ENCODE measurements around the gene C11orf21. TPM values are rescaled to one million over a fixed set of nuclear protein-coding genes. Genes with fewer than 3 reads are reported as not detected.

Gene C11orf21
- total RNA-seq, 5 donors from 2014 or later (not counting 1 experiment from before 2014, with no cell fraction given), result 62.3 to 133 (median 88.9) TPM

- ATAC-seq (replicated peaks in 1 of 4) (no peak), DNase-seq (no peak)
- H3K27me3 ChIP-seq (replicated peaks in 1 of 2; ENCODE audit: control insufficient read depth in 2 of 2, extremely low read depth in 1 of 2, insufficient read depth in 2 of 2, low read length in 1 of 2), result peaks cover 0 to 45% of the 10 kb centered on the region in 2 experiments
- peaks cover 0 to 2% of the 10 kb centered on the region in 2 experiments for H3K4me1 ChIP-seq (ENCODE audit: control insufficient read depth in 1 of 2, extremely low read depth in 1 of 2, insufficient read depth in 2 of 2, low read length in 2 of 2)
- POLR2A ChIA-PET, result no interaction called here
- no peak overlapping the region for H3K4me3 Mint-ChIP-seq
- 83% methylated on average over 14 of the region's 14 CpGs for WGBS (ENCODE audit: insufficient coverage)
- H3K27me3 Mint-ChIP-seq, result peaks cover 7 to 24% of the 10 kb centered on the region in 2 donors
- no peak overlapping the region for H3K4me3 ChIP-seq (ENCODE audit: control insufficient read depth in 1 of 2, extremely low read depth in 1 of 2, low read length in 1 of 2)
- H3K27ac Mint-ChIP-seq, result no peak overlapping the region
- peaks cover 4 to 17% (median 8%) of the 10 kb centered on the region in 3 donors for H3K9me3 Mint-ChIP-seq
- peaks cover 5% of the 10 kb centered on the region for H3K36me3 Mint-ChIP-seq
- CTCF ChIA-PET, result no interaction called here
- no peaks in the 10 kb centered on the region for H3K36me3 ChIP-seq (ENCODE audit: control insufficient read depth in 2 of 2, extremely low read depth in 1 of 2, insufficient read depth in 1 of 2, low read length in 1 of 2)
- peaks cover 5% of the 10 kb centered on the region for H3K9me3 ChIP-seq
- H3K27ac ChIP-seq (ENCODE audit: low read length), result no peak overlapping the region
- H3K4me1 Mint-ChIP-seq, result peaks cover 0 to 6% (median 2%) of the 10 kb centered on the region in 3 donors
Observed at GRCh38 chr11:2276280-2277007, 25.3 kb downstream of the C11orf21 start.

GRCh38 chr11:2275334-2276279, 26.1 kb downstream of the C11orf21 start:
- POLR2A ChIA-PET, result interaction anchor here in 1 of 2 donors (0.9 kb wide), 1 partner anchor 8 kb away, joined by 3 read pairs; no protein-coding TSS in a partner anchor
- no peak overlapping the region for H3K27ac ChIP-seq (ENCODE audit: low read length)

GRCh38 chr11:2273771-2274170, 27.9 kb downstream of the C11orf21 start:
- peaks cover 0 to 1% (median 0%) of the 10 kb centered on the region in 3 donors for H3K9me3 Mint-ChIP-seq
- H3K9me3 ChIP-seq, result no peaks in the 10 kb centered on the region
- ChIA-PET POLR2A (no interaction called here), CTCF (no interaction called here)
- WGBS (ENCODE audit: insufficient coverage), result 92% methylated on average over 10 of the region's 12 CpGs
- H3K36me3 Mint-ChIP-seq, result no peaks in the 10 kb centered on the region
- peaks cover 0 to 22% of the 10 kb centered on the region in 2 experiments for H3K4me1 ChIP-seq (ENCODE audit: control insufficient read depth in 1 of 2, extremely low read depth in 1 of 2, insufficient read depth in 2 of 2, low read length in 2 of 2)
- ATAC-seq (replicated peaks in 1 of 4) (no peak), DNase-seq (peak in 1 of 35 experiments; percentile 11)
- H3K4me1 Mint-ChIP-seq, result peaks cover 0 to 9% (median 6%) of the 10 kb centered on the region in 3 donors
- H3K4me3 ChIP-seq (ENCODE audit: control insufficient read depth in 1 of 2, extremely low read depth in 1 of 2, low read length in 1 of 2), result no peak overlapping the region
- peaks cover 7 to 26% of the 10 kb centered on the region in 2 donors for H3K27me3 Mint-ChIP-seq
- no peak overlapping the region for H3K27ac ChIP-seq (ENCODE audit: low read length)
- no peak overlapping the region for H3K27ac Mint-ChIP-seq
- H3K4me3 Mint-ChIP-seq, result no peak overlapping the region
- H3K36me3 ChIP-seq (ENCODE audit: control insufficient read depth in 2 of 2, extremely low read depth in 1 of 2, insufficient read depth in 1 of 2, low read length in 1 of 2), result no peaks in the 10 kb centered on the region
- peaks cover 0 to 62% of the 10 kb centered on the region in 2 experiments for H3K27me3 ChIP-seq (replicated peaks in 1 of 2; ENCODE audit: control insufficient read depth in 2 of 2, extremely low read depth in 1 of 2, insufficient read depth in 2 of 2, low read length in 1 of 2)

More at GRCh38 chr11:2275334-2276279, 26.1 kb downstream of the C11orf21 start:
- Mint-ChIP-seq H3K27me3 (peaks cover 7 to 26% of the 10 kb centered on the region in 2 donors), H3K4me3 (no peak overlapping the region), H3K9me3 (peaks cover 4 to 15% (median 8%) of the 10 kb centered on the region in 3 donors), H3K36me3 (peaks cover 5% of the 10 kb centered on the region), H3K27ac (no peak overlapping the region), H3K4me1 (peaks cover 0 to 6% (median 3%) of the 10 kb centered on the region in 3 donors)
- ATAC-seq (replicated peaks in 1 of 4), result no peak
- CTCF ChIA-PET, result no interaction called here
- no peak for DNase-seq
- no peak overlapping the region for H3K4me3 ChIP-seq (ENCODE audit: control insufficient read depth in 1 of 2, extremely low read depth in 1 of 2, low read length in 1 of 2)
- H3K4me1 ChIP-seq (ENCODE audit: control insufficient read depth in 1 of 2, extremely low read depth in 1 of 2, insufficient read depth in 2 of 2, low read length in 2 of 2), result peaks cover 0 to 10% of the 10 kb centered on the region in 2 experiments
- H3K27me3 ChIP-seq (replicated peaks in 1 of 2; ENCODE audit: control insufficient read depth in 2 of 2, extremely low read depth in 1 of 2, insufficient read depth in 2 of 2, low read length in 1 of 2), result peaks cover 0 to 54% of the 10 kb centered on the region in 2 experiments
- peaks cover 3% of the 10 kb centered on the region for H3K9me3 ChIP-seq
- 81% methylated on average over 22 of the region's 30 CpGs for WGBS (ENCODE audit: insufficient coverage)
- no peaks in the 10 kb centered on the region for H3K36me3 ChIP-seq (ENCODE audit: control insufficient read depth in 2 of 2, extremely low read depth in 1 of 2, insufficient read depth in 1 of 2, low read length in 1 of 2)

GRCh38 chr11:2273311-2273710, 28.4 kb downstream of the C11orf21 start:
- H3K36me3 Mint-ChIP-seq, result no peaks in the 10 kb centered on the region
- no peak overlapping the region for H3K4me3 Mint-ChIP-seq

GRCh38 chr11:2272946-2273280, 28.8 kb downstream of the C11orf21 start:
- Mint-ChIP-seq H3K27me3 (peaks cover 7 to 33% of the 10 kb centered on the region in 2 donors), H3K27ac (no peak overlapping the region), H3K4me1 (peaks cover 7 to 17% (median 13%) of the 10 kb centered on the region in 3 donors), H3K4me3 (peak overlapping the region in 1 of 3 donors; percentile 49), H3K9me3 (no peaks in the 10 kb centered on the region), H3K36me3 (no peaks in the 10 kb centered on the region)
- H3K9me3 ChIP-seq, result no peaks in the 10 kb centered on the region
- no peak overlapping the region for H3K27ac ChIP-seq (ENCODE audit: low read length)
- ATAC-seq (replicated peaks in 1 of 4) (no peak), DNase-seq (peak in 2 of 35 experiments; percentile 4 to 15)
- POLR2A ChIA-PET, result no interaction called here
- no peak overlapping the region for H3K4me3 ChIP-seq (ENCODE audit: control insufficient read depth in 1 of 2, extremely low read depth in 1 of 2, low read length in 1 of 2)
- H3K27me3 ChIP-seq (replicated peaks in 1 of 2; ENCODE audit: control insufficient read depth in 2 of 2, extremely low read depth in 1 of 2, insufficient read depth in 2 of 2, low read length in 1 of 2), result peaks cover 0 to 67% of the 10 kb centered on the region in 2 experiments
- CTCF ChIA-PET, result no interaction called here
- no peaks in the 10 kb centered on the region for H3K36me3 ChIP-seq (ENCODE audit: control insufficient read depth in 2 of 2, extremely low read depth in 1 of 2, insufficient read depth in 1 of 2, low read length in 1 of 2)
- H3K4me1 ChIP-seq (ENCODE audit: control insufficient read depth in 1 of 2, extremely low read depth in 1 of 2, insufficient read depth in 2 of 2, low read length in 2 of 2), result peaks cover 0 to 30% of the 10 kb centered on the region in 2 experiments
- 92% methylated on average over 6 of the region's 7 CpGs for WGBS (ENCODE audit: insufficient coverage)

More at GRCh38 chr11:2273311-2273710, 28.4 kb downstream of the C11orf21 start:
- WGBS (ENCODE audit: insufficient coverage), result 92% methylated on average over 13 of the region's 15 CpGs
- Histone ChIP-seq H3K4me3 (ENCODE audit: control insufficient read depth in 1 of 2, extremely low read depth in 1 of 2, low read length in 1 of 2) (no peak overlapping the region), H3K27me3 (replicated peaks in 1 of 2; ENCODE audit: control insufficient read depth in 2 of 2, extremely low read depth in 1 of 2, insufficient read depth in 2 of 2, low read length in 1 of 2) (peaks cover 0 to 66% of the 10 kb centered on the region in 2 experiments), H3K4me1 (ENCODE audit: control insufficient read depth in 1 of 2, extremely low read depth in 1 of 2, insufficient read depth in 2 of 2, low read length in 2 of 2) (peaks cover 0 to 26% of the 10 kb centered on the region in 2 experiments), H3K9me3 (no peaks in the 10 kb centered on the region), H3K27ac (ENCODE audit: low read length) (no peak overlapping the region), H3K36me3 (ENCODE audit: control insufficient read depth in 2 of 2, extremely low read depth in 1 of 2, insufficient read depth in 1 of 2, low read length in 1 of 2) (no peaks in the 10 kb centered on the region)
- ATAC-seq (replicated peaks in 1 of 4), result no peak
- Mint-ChIP-seq H3K9me3 (no peaks in the 10 kb centered on the region), H3K27ac (no peak overlapping the region), H3K4me1 (peaks cover 4 to 13% (median 10%) of the 10 kb centered on the region in 3 donors), H3K27me3 (peaks cover 7 to 30% of the 10 kb centered on the region in 2 donors)
- POLR2A ChIA-PET, result no interaction called here
- no peak for DNase-seq
- CTCF ChIA-PET, result no interaction called here

GRCh38 chr11:2272228-2272945, 29.3 kb downstream of the C11orf21 start:
- Histone ChIP-seq H3K27me3 (replicated peaks in 1 of 2; ENCODE audit: control insufficient read depth in 2 of 2, extremely low read depth in 1 of 2, insufficient read depth in 2 of 2, low read length in 1 of 2) (peaks cover 0 to 71% of the 10 kb centered on the region in 2 experiments), H3K36me3 (ENCODE audit: control insufficient read depth in 2 of 2, extremely low read depth in 1 of 2, insufficient read depth in 1 of 2, low read length in 1 of 2) (no peaks in the 10 kb centered on the region), H3K9me3 (no peaks in the 10 kb centered on the region), H3K27ac (ENCODE audit: low read length) (no peak overlapping the region), H3K4me3 (ENCODE audit: control insufficient read depth in 1 of 2, extremely low read depth in 1 of 2, low read length in 1 of 2) (no peak overlapping the region), H3K4me1 (ENCODE audit: control insufficient read depth in 1 of 2, extremely low read depth in 1 of 2, insufficient read depth in 2 of 2, low read length in 2 of 2) (peaks cover 0 to 36% of the 10 kb centered on the region in 2 experiments)
- Mint-ChIP-seq H3K4me3 (peak overlapping the region in 2 of 3 donors; percentile 49), H3K27me3 (peaks cover 7 to 32% of the 10 kb centered on the region in 2 donors), H3K36me3 (no peaks in the 10 kb centered on the region), H3K9me3 (no peaks in the 10 kb centered on the region), H3K27ac (no peak overlapping the region), H3K4me1 (peaks cover 7 to 18% (median 13%) of the 10 kb centered on the region in 3 donors)
- ATAC-seq (replicated peaks in 1 of 4), result no peak
- WGBS (ENCODE audit: insufficient coverage), result 89% methylated on average over 21 of the region's 21 CpGs
- POLR2A ChIA-PET, result no interaction called here
- peak in 1 of 35 experiments; percentile 9 for DNase-seq
- CTCF ChIA-PET, result no interaction called here

All from T-cell (primary cell).